GM12875 (cell line): ENCODE measurements around the gene STUB1.

Experiments
- H3K4me3 ChIP-seq: one replicate; pipeline ENCODE4 v1.5.1; 2011; ENCODE audit warnings: low read depth, low read length, control low read depth
- TF ChIP-seq, protein P1 (sequence below): IDR thresholded peaks from 2 replicates; pipeline ENCODE4 v1.5.1; 2011; ENCODE audit warnings: low read depth, mild to moderate bottlenecking, control low read depth, inconsistent platforms, low read length, moderate library complexity, borderline replicate concordance; ENCODE audit not compliant: insufficient read depth

Gene STUB1

DNA sequence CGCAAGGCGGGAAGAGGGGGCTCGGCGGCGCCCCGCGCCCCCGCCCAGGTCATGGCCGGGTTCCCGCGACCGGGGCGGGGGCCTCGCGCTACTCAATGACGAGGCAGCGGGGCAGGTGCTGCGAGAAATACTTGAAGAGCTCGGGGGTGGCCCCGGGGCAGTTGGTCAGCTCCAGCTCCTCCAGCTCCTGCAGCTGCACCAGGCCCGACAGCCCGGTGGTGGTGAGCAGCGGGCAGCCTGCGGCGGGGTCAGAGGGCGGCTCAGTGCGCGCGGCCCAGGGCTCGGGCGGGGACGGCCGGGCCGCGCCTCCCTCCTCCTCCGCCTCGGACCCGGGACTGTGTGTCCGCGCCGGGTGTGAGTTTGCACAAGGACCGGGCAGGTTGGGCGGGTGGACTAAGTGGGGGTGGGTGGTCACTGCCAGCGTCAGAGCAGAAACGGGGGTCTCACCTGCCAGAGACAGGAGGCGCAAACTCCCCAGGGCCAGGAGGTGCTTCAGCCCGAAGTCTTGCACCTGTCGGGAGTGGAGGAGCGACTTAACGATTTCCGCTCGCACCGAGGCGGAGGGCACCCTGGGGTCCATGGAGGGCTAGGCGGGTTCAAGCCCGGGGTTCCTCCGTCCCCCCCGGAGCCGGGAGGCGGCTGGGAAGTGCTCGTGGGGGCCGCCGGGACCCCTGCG lies 14.1 kb downstream of the STUB1 start:
- TF ChIP-seq, protein P1, sequence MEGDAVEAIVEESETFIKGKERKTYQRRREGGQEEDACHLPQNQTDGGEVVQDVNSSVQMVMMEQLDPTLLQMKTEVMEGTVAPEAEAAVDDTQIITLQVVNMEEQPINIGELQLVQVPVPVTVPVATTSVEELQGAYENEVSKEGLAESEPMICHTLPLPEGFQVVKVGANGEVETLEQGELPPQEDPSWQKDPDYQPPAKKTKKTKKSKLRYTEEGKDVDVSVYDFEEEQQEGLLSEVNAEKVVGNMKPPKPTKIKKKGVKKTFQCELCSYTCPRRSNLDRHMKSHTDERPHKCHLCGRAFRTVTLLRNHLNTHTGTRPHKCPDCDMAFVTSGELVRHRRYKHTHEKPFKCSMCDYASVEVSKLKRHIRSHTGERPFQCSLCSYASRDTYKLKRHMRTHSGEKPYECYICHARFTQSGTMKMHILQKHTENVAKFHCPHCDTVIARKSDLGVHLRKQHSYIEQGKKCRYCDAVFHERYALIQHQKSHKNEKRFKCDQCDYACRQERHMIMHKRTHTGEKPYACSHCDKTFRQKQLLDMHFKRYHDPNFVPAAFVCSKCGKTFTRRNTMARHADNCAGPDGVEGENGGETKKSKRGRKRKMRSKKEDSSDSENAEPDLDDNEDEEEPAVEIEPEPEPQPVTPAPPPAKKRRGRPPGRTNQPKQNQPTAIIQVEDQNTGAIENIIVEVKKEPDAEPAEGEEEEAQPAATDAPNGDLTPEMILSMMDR, result no peak
- no peak overlapping the region for H3K4me3 ChIP-seq

DNA sequence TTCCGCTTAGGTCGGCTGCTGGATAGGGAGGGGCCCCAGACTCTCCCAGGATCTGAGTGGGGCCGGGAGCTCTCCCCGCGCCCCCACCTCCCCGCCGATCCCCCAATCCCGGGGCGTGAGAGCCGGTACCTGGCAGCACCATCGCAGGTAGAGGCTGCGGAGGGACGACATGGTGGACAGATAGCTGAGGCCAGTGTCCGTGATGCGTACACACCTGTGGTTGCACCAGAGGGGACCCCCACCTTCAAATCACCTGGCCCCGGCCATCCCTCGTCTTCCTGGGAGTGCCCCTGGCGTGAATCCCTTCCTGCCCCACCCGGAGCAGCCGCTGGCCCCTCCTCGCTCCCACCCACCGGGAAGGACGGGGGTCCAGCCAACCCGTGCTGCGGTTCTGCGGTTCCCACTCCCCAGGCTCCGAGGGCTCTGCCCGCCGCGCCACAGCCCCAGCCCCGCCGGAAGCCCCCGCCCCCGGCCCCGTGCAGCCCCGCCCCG lies 14.7 kb downstream of the STUB1 start:
- TF ChIP-seq, protein P1, result no peak
- H3K4me3 ChIP-seq, result peak overlapping the region; percentile 29

DNA sequence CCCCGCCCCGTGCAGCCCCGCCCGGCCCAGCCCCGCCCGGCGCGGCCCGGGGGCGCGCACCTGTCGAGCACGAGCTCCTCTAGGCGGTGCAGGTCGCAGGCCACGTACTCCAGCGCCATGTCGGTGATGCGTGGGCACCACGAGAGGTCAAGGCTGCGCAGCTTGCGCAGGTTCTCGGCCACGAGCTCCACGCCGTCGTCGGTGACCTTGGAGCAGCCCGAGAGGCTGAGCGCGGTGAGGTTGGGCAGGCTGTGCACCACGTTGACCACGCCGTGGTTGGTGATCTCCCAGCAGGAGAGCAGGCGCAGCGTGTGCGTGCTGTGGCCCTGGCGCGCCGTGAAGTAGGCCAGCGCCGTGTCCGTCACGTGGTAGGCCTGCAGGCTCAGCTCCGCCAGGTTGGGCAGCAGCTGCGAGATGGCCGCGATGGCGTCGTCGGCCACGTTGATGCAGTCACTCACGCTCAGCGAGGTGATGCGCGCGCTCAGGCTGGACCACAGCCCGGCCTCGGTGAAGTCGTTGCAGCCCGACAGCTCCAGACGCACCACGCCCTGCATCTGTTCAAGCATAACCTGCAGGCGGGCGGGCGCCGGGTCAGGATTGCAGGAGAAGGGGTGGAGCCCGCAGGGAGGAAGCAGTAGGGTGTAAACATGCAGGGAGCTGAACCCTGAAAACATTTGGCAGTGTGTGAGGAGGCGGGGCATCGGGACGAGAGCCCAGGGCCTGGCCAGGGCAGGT lies 15.3 kb downstream of the STUB1 start:
- TF ChIP-seq, protein P1, result no peak
- H3K4me3 ChIP-seq, result peak overlapping the region; percentile 26

DNA sequence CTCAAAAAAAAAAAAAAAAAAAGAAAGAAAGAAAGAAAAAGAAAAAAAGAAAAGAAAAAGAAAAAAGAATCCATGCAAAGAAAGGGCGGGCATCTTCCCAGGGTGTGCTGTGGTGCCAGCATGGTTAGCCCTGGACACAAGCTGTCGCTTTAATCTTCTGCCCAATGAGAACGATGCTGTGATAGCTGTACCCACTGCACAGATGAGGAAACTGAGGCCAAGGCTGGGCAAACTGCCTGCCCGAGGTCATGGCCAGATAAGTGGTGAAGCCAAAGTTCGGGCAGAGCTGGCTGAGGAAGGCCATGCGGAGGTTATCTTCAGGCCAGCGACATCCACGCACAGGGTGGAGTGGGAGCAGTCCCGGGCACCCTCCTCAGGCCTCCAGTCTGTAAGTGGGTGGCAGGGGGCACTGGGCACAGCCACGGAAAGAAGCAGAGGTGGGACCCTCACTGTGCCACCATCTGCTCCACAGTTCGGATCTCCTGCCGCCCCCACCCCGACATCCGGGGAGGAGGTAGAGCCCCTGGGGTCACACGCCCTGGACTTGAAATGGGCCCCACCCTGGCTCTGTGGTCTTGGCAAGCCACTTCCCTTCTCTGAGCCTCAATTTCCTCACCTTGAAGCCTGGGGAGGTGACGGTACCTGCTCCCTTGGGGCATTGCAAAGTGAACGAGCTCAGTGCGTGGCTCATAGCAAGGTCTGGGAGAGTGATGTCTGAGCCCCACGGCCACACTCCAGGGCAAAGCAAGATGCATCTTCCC lies 18.9 kb downstream of the STUB1 start:
- no peak overlapping the region for H3K4me3 ChIP-seq
- TF ChIP-seq, protein P1, result no peak

DNA sequence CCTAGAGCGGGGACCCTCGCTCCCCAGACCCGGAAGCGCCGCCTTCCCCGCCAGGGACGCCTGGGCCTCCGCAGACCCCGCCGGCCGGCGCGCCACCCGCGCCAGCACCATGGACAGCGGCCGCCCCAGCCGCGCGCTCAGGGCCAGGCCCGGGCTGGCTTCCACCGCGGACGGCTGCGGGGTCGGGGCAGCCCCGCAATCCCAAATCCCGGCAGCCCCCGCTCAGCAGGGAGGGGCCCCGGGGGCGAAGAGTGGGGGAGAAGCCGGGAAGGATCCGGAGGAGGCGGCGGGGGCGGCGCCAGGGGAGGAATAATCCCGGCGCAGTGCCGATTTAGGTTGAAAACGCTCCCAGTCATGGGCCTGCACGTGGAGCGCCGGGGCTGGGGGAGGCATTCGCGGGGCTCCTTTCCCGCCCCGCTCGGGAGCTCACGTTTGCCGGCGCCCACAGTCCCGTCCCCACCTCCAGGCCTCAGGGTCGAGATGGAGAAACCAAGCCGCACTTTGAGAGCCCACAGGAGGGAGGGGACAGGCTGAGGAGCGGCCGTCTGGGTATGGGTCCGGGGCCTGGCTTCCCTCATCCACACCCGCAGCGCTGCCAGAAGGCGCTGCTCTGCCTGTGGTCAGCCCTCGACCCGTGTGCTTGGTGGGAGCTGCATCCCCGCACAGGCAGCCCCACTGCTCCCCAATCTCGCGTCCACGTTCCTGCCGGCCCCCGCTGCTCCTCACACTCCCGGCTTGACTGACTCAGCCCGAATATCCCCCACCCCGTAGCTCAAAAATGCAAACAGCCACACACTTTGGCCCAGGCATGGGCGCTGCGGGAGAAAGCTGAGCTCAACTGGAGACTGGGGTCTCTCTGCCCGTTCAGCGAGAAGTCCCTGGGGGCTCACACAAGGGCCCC lies 20.7 kb downstream of the STUB1 start:
- H3K4me3 ChIP-seq, result no peak overlapping the region
- TF ChIP-seq, protein P1, result no peak

DNA sequence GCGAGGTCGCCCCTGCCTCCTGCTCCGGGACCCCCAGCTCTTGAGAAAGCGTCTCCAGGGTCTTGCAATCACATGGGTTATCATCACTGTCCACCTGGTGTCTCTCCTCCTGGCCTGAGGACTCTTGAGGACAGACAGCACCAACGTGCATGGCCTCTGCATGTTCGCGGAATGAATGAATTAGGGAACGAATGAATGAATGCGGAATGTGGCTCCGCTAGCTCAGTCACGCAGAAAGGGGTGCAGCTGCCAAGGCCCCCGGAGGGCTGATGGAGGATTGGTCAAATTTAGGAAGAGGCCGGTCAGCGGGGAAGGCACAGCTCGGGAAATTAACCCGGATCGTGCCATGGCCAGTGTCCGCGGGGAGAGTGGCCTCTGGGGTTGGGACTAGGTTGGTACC lies 22.1 kb downstream of the STUB1 start:
- H3K4me3 ChIP-seq, result no peak overlapping the region
- TF ChIP-seq, protein P1, result no peak
